Renal pelvis (tissue), 4 donors: ENCODE measurements around the gene PACRG. TPM values are rescaled to one million over a fixed set of nuclear protein-coding genes. Genes with fewer than 3 reads are reported as not detected.

Experiments used
- DNase-seq: peaks from one replicate; pipeline ENCODE4 v3.0.0-alpha.2; 2013
- polyA plus RNA-seq, 3 donors: library from polyadenylated mRNA; unstranded; fragments of 120-200 nt; gene quantifications; one replicate each; pipeline ENCODE4 v1.2.1, GENCODE V29; 2013; ENCODE audit not compliant: insufficient read length in 3 of 3

The PACRG gene
- polyA plus RNA-seq, 3 donors, result 14.8 to 18.3 (median 16.1) TPM

- no peak for DNase-seq
Measured at GRCh38 chr6:163282672-163283071, 554.9 kb downstream of the PACRG start.

GRCh38 chr6:163284151-163284550, 556.4 kb downstream of the PACRG start:
- DNase-seq, result no peak

- no peak for DNase-seq
Measured at GRCh38 chr6:163285691-163286090, 557.9 kb downstream of the PACRG start.

GRCh38 chr6:163287626-163288025, 559.9 kb downstream of the PACRG start:
- DNase-seq, result no peak

GRCh38 chr6:163288066-163288465, 560.3 kb downstream of the PACRG start:
- DNase-seq, result no peak

- no peak for DNase-seq
Measured at GRCh38 chr6:163288915-163289314, 561.1 kb downstream of the PACRG start.

DNA sequence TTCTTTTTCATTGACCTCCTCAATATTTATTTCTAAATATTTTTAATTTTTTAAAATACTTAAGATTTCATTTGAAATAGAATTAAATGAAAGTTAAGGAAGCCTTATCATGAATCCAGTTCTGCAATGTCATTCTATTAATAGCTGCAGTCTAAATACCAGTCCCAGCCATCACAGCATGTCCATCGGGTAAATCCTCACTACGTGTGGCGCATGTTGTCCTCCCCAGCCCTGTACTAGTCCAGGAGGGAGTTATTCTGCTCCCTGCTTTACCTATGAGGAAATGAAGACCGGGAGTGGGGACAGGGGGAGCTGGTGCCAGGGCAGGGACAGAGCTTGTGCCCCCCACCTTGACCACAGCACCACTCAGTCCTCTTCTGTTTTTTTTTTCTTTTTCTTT, 561.7 kb downstream of the PACRG start:
- no peak for DNase-seq

DNA sequence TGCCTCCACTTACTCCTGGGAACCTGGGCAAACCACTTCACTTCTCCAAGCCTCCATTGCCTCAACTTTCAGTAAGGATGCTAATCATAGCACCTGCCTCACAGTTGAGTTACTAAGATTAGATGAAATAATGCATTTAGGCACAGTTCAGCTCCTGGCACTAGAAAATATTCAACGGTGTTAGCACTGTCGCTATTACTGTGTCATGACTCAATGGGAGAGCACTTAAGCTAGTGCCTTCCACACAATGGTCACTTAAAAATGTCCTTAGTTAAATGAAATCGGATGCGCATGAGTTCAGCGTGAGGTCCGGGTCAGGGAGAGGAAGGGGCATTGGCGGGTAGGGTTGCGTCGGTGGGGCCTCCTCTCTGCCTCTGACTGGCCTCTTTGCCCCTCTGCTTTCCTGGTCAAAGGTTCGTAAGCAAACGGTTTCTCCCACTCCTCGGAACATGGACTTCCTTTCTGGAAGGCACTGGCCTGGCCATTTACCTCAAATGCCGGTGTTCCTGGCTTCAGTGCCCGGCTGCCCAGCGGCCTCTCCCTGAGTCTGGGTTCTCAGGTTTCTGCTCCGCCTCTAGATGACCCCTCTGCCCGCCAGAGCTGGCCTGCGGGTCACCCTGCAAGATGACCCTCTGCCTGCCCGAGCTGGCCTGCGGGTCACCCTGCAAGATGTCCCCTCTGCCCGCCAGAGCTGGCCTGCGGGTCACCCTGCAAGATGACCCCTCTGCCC, 562.9 kb downstream of the PACRG start:
- no peak for DNase-seq

DNA sequence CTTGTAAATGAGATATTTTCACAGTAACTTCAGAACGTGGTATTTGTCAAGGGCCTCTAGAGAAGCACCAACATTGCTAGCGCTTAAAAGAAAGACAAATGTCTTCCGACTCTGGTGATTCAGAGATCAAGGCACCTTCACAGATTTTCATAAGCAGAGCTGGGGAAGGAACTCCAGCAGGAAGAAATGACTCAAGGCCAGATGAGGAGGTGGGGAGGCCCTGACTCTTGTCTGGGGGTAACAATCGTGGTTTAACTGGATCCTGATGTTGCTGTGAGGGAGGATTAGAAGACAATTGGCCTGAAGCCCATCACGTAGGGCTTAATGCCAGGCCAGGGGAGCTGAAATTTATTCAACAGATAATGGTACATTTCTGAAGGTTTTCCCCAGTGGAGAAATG, 563.8 kb downstream of the PACRG start:
- no peak for DNase-seq

DNA sequence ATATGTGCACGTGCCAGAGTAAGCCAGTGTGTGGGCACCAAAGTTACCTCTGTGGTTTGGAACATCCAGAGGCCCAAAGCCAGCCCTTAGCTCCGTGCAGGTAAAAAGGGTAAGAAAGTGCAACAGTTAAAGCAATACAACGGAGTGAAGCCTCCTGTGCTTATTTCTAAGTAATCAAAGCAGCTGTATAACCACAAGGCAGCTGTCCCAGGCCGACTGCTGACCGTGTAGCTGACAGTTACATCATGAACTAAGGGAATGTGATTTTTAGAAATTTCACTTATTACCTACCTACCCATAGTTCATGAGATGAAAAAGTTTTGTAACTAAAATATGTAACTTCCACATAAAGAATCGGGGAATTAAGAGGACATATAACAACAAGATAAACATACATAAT, 565.5 kb downstream of the PACRG start:
- no peak for DNase-seq

DNA sequence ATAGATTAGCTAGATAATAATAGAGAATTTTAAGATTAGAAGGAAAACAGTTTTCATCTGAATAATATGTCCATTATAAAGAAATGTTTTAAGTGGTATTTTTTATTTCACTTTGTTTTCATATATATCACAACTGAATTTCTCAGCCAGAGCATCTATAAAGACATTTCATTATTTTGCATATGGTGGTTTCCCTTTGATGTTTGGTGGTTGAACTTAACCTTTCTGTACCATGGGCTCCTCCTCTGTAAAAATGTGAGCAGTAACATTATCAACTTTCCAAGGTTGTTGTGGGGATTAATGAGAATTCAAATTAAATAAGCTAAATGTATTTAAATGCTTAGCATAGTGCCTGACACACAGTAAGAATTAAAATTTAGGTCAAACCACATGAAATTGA, 567.0 kb downstream of the PACRG start:
- no peak for DNase-seq

- DNase-seq, result peak; percentile 63
Measured at GRCh38 chr6:163296835-163297519, 569.2 kb downstream of the PACRG start.

GRCh38 chr6:163298079-163298830, 570.5 kb downstream of the PACRG start:
- no peak for DNase-seq

DNA sequence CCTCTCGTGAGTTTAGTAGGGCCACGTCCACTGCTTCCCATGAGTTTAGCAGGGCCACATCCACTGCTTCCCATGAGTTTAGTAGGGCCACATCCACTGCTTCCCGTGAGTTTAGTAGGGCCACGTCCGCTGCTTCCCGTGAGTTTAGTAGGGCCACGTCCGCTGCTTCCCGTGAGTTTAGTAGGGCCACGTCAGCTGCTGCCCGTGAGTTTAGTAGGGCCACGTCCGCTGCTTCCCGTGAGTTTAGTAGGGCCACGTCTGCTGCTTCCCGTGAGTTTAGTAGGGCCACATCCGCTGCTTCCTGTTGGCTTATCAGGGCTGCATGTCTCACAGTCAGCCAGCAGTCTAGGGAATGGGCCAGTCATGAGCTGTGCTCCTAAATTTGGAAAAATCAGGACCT, 573.1 kb downstream of the PACRG start:
- DNase-seq, result no peak

DNA sequence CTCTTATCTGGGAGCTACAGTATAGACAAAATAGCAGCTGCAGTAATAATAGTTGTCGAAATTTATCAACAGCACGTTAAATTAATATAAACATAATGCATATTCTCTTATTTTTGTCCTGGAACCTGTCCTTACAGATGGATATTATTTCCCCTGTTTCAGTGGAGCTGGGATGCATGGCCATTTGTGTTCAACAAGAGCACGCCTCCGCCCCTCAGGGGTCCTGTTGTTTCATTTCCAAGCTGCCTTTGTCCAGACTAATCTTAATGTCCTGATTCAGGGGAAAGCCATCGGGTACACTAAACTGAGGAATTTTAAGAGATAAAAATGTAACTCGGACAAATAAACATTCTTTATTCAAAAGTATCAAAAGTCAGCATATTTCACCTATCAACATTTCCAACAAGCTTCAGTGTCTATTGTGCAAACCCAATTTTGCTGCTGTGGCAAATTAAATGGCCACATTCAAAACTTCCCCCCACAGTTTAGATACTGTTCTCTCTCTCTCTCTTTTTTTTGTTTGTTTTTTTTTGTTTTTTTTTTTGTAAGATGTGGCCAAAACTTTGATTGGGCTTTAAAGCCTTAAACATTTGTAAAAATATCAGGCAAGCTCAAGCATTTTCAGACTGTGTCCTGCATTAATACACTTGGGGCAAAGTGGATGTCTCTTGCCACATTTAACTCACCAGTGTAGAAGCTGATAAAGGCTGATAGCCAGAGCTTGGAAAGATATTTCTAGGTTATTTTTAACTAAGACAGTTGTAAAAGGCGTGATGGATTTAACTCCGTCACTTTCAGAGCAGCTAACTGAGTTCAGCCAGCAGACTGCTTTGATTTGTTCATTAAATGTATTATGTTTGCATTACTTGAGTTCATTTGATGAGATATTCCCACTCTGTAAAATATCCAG, 574.2 kb downstream of the PACRG start:
- no peak for DNase-seq

- no peak for DNase-seq
Measured at GRCh38 chr6:163302747-163303146, 575.0 kb downstream of the PACRG start.

- DNase-seq, result no peak
Measured at GRCh38 chr6:163306000-163306399, 578.2 kb downstream of the PACRG start.

GRCh38 chr6:163308629-163309440, 581.1 kb downstream of the PACRG start:
- DNase-seq, result no peak

DNA sequence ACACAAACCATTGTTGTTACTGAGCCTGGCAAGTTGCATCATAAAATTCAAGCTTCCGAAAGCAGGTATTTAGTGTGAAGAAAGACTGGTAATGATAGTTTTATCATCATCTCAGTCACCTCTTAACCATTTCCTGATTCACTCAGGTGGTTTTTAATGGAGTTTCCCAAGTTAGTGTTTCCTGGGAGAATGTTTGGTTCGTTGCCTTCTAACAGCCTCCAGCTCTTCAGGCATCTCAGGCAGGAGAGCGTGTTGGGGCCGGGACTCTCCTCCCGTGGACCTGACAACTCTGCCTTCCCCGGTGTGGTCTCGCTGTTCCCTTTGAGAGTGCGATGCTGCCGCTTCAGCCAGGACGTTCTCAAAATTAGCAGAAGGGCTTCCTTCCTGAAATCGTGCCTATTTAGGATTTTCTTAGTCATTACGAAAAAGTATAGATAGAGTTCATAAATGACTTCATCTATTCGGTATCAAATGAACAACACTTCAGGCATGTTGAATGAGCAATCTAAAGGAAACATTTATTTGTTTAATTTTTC, 581.8 kb downstream of the PACRG start:
- no peak for DNase-seq

DNA sequence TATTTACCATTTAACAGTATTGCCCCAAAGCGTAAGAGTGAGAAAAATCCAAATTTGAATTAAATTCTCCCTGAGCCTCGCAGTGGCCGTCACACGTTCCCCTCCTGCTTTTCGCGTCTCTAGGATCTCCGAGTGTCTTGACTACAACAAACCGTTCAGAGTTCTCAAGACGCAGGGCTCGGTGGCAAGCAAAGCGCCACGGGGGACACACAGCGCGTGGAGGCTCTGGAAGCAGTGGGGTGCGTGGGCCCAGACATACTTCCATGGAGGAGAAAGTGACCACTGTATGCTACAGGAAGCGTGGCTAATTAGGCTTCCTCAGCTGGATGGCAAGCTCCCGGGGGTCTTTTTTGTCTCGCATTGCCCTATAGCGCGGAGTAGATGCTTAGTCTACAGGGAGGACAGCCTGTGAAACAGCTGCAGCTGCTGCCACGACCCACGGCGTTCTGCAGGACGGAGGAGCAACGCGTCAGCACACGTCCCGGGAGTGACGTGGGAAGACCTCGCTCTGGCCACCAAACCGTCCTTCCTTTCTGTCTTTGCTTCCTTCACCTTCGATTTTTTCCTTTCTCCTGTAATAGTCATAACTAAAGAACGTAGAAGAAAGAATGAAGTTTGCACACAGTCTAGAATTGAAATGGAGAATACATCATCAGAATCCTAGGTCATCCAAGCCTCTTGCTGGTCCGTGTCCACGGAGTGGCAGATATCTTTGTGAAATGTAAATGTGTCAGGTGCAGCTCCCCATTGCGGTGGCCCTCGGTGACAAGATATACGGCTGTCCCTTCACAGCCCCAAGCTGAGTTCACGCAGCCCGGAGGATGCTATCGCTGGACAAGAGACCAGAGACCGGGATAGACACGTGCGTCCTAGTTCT, 582.6 kb downstream of the PACRG start:
- no peak for DNase-seq
